Measurements from ENCODE around the gene HUNK. TPM values are rescaled to one million over a fixed set of nuclear protein-coding genes. Genes with fewer than 3 reads are reported as not detected.

HUNK gene
- total and polyA plus RNA-seq, 2 experiments from 2014 or later: 1.6 to 5.1 TPM

GRCh38 chr21:31880816-31881215 is 8.0 kb downstream of the HUNK start:
- Mint-ChIP-seq H3K27me3 (ENCODE audit: insufficient read depth, low read depth, poor library complexity) (peaks cover 5% of the 10 kb centered on the region), H3K36me3 (ENCODE audit: low read depth) (peaks cover 4% of the 10 kb centered on the region), H3K27ac (no peak overlapping the region), H3K4me1 (peaks cover 15% of the 10 kb centered on the region), H3K9me3 (no peaks in the 10 kb centered on the region), H3K4me3 (no peak overlapping the region)
- H3K79me2 ChIP-seq (replicated peaks; ENCODE audit: insufficient read depth): peaks cover 75% of the 10 kb centered on the region
- no peak overlapping the region for H3K27ac ChIP-seq (ENCODE audit: low read depth)
- H3K36me3 ChIP-seq (ENCODE audit: insufficient read depth): no peaks in the 10 kb centered on the region
- ATAC-seq (no peak), DNase-seq (ENCODE audit: low spot score) (no peak)
- no peak overlapping the region for H2AFZ ChIP-seq
- TF ChIP-seq POLR2AphosphoS5 (IDR thresholded peaks at IDR 0.05; ENCODE audit: low read depth) (no peak), ZNF462 (CRISPR knock-in tag; IDR thresholded peaks at IDR 0.05) (no peak), CTCF (conservative IDR thresholded peaks at IDR 0.05; ENCODE audit: low read depth in 2 of 2) (no peak), REST (IDR thresholded peaks at IDR 0.05; ENCODE audit: unreplicated experiment) (no peak), JUNB (IDR thresholded peaks at IDR 0.05; ENCODE audit: unreplicated experiment) (no peak), STAT1 (IDR thresholded peaks at IDR 0.05; ENCODE audit: unreplicated experiment) (no peak), ETS1 (IDR thresholded peaks at IDR 0.05) (no peak), ZNF331 (CRISPR knock-in tag; IDR thresholded peaks at IDR 0.05; ENCODE audit: low read depth) (no peak), CREB1 (CRISPR knock-in tag; IDR thresholded peaks at IDR 0.05; ENCODE audit: low read depth) (no peak), NANOG (IDR thresholded peaks at IDR 0.05; ENCODE audit: borderline replicate concordance) (no peak)
- no peaks in the 10 kb centered on the region for H3F3A ChIP-seq (replicated peaks; ENCODE audit: low read depth)
- no peak overlapping the region for H3K4me2 ChIP-seq
- H3K4me3 ChIP-seq: no peak overlapping the region
- H3K9me2 ChIP-seq (ENCODE audit: insufficient read depth): 0 out of 2 replicates have a peak, but pooled peaks cover 2% of the 10 kb centered on the region
- peaks cover 5% of the 10 kb centered on the region; the same call in 1 of the 2 replicates for H3K27me3 ChIP-seq (ENCODE audit: insufficient read depth)
- H3K4me1 ChIP-seq (ENCODE audit: insufficient read depth): peaks cover 22% of the 10 kb centered on the region
- peaks cover 2% of the 10 kb centered on the region; the same call in 1 of the 2 replicates for H4K20me1 ChIP-seq (replicated peaks; ENCODE audit: insufficient read depth)
